Stimulated activated CD4-positive, alpha-beta T cell treated with anti-CD3 and anti-CD28 coated beads, Interleukin-15, amount 100 ng/mL, for 48 hours (primary cell): ENCODE measurements around the gene TAP2.

Experiments used
- DNase-seq, 2 donors: peaks; one replicate each; pipeline ENCODE4 v3.0.0-alpha.2; 2020; ENCODE audit warnings: low read depth in 2 of 2

The TAP2 gene

DNA sequence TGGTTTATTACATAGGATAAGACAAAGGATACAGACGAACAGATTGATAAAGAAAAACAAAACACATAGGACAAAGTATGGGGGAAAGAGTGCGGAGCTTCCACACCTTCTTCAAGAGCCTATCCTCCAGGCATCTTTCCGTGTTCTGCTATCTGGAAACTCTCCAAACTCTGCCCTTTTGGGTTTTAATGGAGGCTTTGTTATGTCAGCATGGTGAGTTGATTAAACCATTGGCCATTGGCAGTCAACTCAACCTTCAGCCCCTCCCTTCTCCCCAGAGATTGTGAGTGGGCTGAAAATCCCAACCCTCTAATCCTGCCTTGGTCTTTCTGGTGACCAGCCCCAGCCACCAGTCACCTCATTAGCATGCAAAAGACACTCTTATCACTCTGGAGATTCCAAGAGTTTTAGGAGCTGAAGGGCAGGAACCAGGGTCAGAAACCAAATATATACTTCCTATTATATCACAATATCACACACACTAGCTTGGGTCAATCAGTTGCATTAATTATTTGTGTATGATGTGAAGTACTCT, 45.6 kb downstream of the TAP2 start:
- no peak for DNase-seq

DNA sequence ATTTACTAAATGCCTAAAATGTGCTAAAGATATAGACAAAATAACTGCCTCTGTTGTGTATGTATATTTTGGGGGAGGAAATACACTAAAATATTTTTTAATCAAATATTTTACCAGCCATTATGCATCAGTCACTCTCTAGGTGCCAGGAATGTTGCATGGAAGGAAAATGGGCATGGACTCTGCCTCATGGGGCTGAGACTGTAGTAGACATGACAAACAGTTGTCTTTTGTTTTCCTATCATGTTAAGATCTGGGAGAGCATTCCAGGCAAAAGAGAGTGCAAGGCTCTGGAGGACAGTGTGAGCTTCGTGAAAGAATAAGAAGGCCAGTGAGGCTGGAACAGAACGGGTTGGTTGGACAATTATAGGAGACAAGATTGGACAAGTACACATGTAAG, 48.2 kb downstream of the TAP2 start:
- no peak for DNase-seq
